H1 (cell line): ENCODE data around the gene KMT2E. TPM values are rescaled to one million over a fixed set of nuclear protein-coding genes. Genes with fewer than 3 reads are reported as not detected.
A peak's percentile ranks its signal among the peaks of the same experiment; 100 is the strongest.

Source experiments
- CTCF ChIA-PET: fragments of 300-600 bp; sonication (Branson Sonifier 250); formaldehyde crosslinking; loops from one replicate; lab custom pipeline; 2021; ENCODE audit not compliant: partially characterized antibody; lab: Charles Lee
- POLR2A ChIA-PET: fragments of 300-600 bp; sonication (Branson Sonifier 250); formaldehyde crosslinking; loops from one replicate; lab custom pipeline; 2021; ENCODE audit warnings: inconsistent platforms; ENCODE audit not compliant: partially characterized antibody; lab: Charles Lee
- DNase-seq, 2 experiments: peaks; one replicate each; pipeline versions ENCODE4 v3.0.0 to v3.0.0-alpha.2; 2010 to 2022; ENCODE audit warnings: low spot score in 2 of 2, low read depth in 1 of 2, mixed read lengths in 1 of 2
- FAIRE-seq: peaks from 2 replicates; lab custom pipeline; 2011; peaks lifted over from hg19 to GRCh38; lab: Jason Lieb, UNC
- H2AFZ ChIP-seq: 2 replicates; pipeline ENCODE4 v1.8.1; 2012; ENCODE audit warnings: low read length, inconsistent platforms
- H2AK5ac ChIP-seq: 2 replicates; pipeline ENCODE4 v1.6.1; 2013; ENCODE audit warnings: low read depth, low read length
- H2BK120ac ChIP-seq: replicated peaks from 2 replicates; pipeline ENCODE3; 2013; ENCODE audit warnings: low read depth, low read length, inconsistent platforms
- H2BK12ac ChIP-seq: 2 replicates; pipeline ENCODE4 v1.6.1; 2013; ENCODE audit warnings: low read depth, low read length
- H2BK15ac ChIP-seq: 2 replicates; pipeline ENCODE4 v1.6.1; 2013; ENCODE audit warnings: low read length
- H2BK20ac ChIP-seq: 2 replicates; pipeline ENCODE4 v1.6.1; 2013; ENCODE audit warnings: low read length
- H2BK5ac ChIP-seq: 2 replicates; pipeline ENCODE4 v1.6.1; 2013; ENCODE audit warnings: low read depth, low read length
- H3K14ac ChIP-seq: 2 replicates; pipeline ENCODE4 v1.6.1; 2013; ENCODE audit warnings: inconsistent platforms; ENCODE audit not compliant: insufficient read length
- H3K18ac ChIP-seq: 2 replicates; pipeline ENCODE4 v1.6.1; 2013; ENCODE audit warnings: low read length; ENCODE audit errors: extremely low read depth
- H3K23ac ChIP-seq: 2 replicates; pipeline ENCODE4 v1.6.1; 2013; ENCODE audit warnings: inconsistent platforms; ENCODE audit not compliant: insufficient read length
- H3K23me2 ChIP-seq: 2 replicates; pipeline ENCODE4 v1.6.1; 2013; ENCODE audit warnings: low read depth, low read length
- H3K27ac ChIP-seq: 2 replicates; pipeline ENCODE4 v1.6.1; 2011; ENCODE audit warnings: low read depth, low read length, inconsistent platforms
- H3K27me3 ChIP-seq, 4 experiments: replicated peaks in 1 of 4; 1 replicate in 1 of 4; 2 replicates in 3 of 4; pipeline versions ENCODE4 v1.6.1 to v1.8.1; 2011 to 2013; ENCODE audit warnings: low read length in 3 of 4, mild to moderate bottlenecking in 3 of 4, inconsistent platforms in 2 of 4, mixed read lengths in 2 of 4, moderate library complexity in 1 of 4; ENCODE audit not compliant: control insufficient read depth in 3 of 4, insufficient read depth in 3 of 4; ENCODE audit errors: extremely low read depth in 1 of 4
- H3K36me3 ChIP-seq, 4 experiments: 2 replicates each; pipeline versions ENCODE4 v1.6.1 to v1.8.1; 2011 to 2013; ENCODE audit warnings: mild to moderate bottlenecking in 4 of 4, low read length in 3 of 4, moderate library complexity in 2 of 4, control low read depth in 1 of 4, inconsistent platforms in 1 of 4; ENCODE audit not compliant: insufficient read depth in 4 of 4, control insufficient read depth in 2 of 4
- H3K4ac ChIP-seq: replicated peaks from 2 replicates; pipeline ENCODE3; 2013; ENCODE audit warnings: low read length, low read depth, mixed read lengths, inconsistent platforms; ENCODE audit not compliant: insufficient read length
- H3K4me1 ChIP-seq, 4 experiments: replicated peaks in 1 of 4; 1 replicate in 1 of 4; 2 replicates in 3 of 4; pipeline versions ENCODE4 v1.6.1 to v1.8.1; 2011 to 2013; ENCODE audit warnings: low read length in 3 of 4, inconsistent platforms in 2 of 4, mixed read lengths in 1 of 4; ENCODE audit not compliant: insufficient read depth in 4 of 4, control insufficient read depth in 3 of 4
- H3K4me2 ChIP-seq, 2 experiments: 2 replicates each; pipeline versions ENCODE4 v1.6.1 to v1.8.1; 2011 to 2013; ENCODE audit warnings: low read depth in 2 of 2, low read length in 2 of 2, control low read depth in 1 of 2, inconsistent platforms in 1 of 2, mild to moderate bottlenecking in 1 of 2; ENCODE audit not compliant: insufficient read depth in 1 of 2
- H3K4me3 ChIP-seq, 4 experiments: fragments of 200-600, 300-600 bp in 1 of 4; sonication (generic), shearing (Covaris generic), sonication (Bioruptor Twin) in 1 of 4; 2 replicates each; pipeline versions ENCODE4 v1.5.1 to v1.8.1; 2011 to 2016; ENCODE audit warnings: low read length in 4 of 4, low read depth in 3 of 4, control low read depth in 2 of 4, inconsistent platforms in 2 of 4, mild to moderate bottlenecking in 2 of 4, mixed read lengths in 1 of 4, moderate library complexity in 1 of 4; ENCODE audit not compliant: insufficient read depth in 2 of 4; ENCODE audit errors: extremely low read depth in 1 of 4
- H3K56ac ChIP-seq: replicated peaks from 2 replicates; pipeline ENCODE3; 2013; ENCODE audit warnings: low read depth, mild to moderate bottlenecking, mixed read lengths, low read length, inconsistent platforms; ENCODE audit not compliant: insufficient read length
- H3K79me1 ChIP-seq: 2 replicates; pipeline ENCODE4 v1.6.1; 2013; ENCODE audit warnings: low read depth, low read length, control low read depth
- H3K79me2 ChIP-seq, 2 experiments: 2 replicates each; pipeline versions ENCODE4 v1.6.1 to v1.8.1; 2012 to 2013; ENCODE audit warnings: low read length in 2 of 2, mild to moderate bottlenecking in 2 of 2, inconsistent platforms in 1 of 2; ENCODE audit not compliant: insufficient read depth in 2 of 2, control insufficient read depth in 1 of 2
- H3K9ac ChIP-seq, 4 experiments: replicated peaks in 1 of 4; 1 replicate in 1 of 4; 2 replicates in 3 of 4; pipeline versions ENCODE4 v1.6.1 to v1.8.1; 2011 to 2013; ENCODE audit warnings: low read depth in 3 of 4, low read length in 3 of 4, control low read depth in 2 of 4, mild to moderate bottlenecking in 2 of 4, moderate library complexity in 2 of 4, inconsistent platforms in 1 of 4; ENCODE audit errors: extremely low read depth in 1 of 4
- H3K9me3 ChIP-seq, 2 experiments: 2 replicates each; pipeline versions ENCODE4 v1.6.1 to v1.8.1; 2012 to 2013; ENCODE audit warnings: mild to moderate bottlenecking in 2 of 2, moderate library complexity in 2 of 2, control low read depth in 1 of 2, inconsistent platforms in 1 of 2, low read depth in 1 of 2, low read length in 1 of 2, mixed read lengths in 1 of 2; ENCODE audit not compliant: insufficient read depth in 2 of 2
- H4K20me1 ChIP-seq, 2 experiments: replicated peaks in 1 of 2; 2 replicates each; pipeline versions ENCODE3 to v1.8.1; 2011 to 2013; ENCODE audit warnings: inconsistent platforms in 2 of 2, low read length in 2 of 2, mild to moderate bottlenecking in 1 of 2; ENCODE audit not compliant: insufficient read depth in 2 of 2, control insufficient read depth in 1 of 2
- H4K5ac ChIP-seq: 2 replicates; pipeline ENCODE4 v1.6.1; 2013; ENCODE audit warnings: low read length, low read depth, mixed read lengths, inconsistent platforms; ENCODE audit not compliant: insufficient read length
- H4K8ac ChIP-seq: 2 replicates; pipeline ENCODE4 v1.8.0; 2013; ENCODE audit warnings: mild to moderate bottlenecking, moderate library complexity, low read length, inconsistent platforms; ENCODE audit not compliant: insufficient read depth; ENCODE audit errors: extremely low read depth
- H4K91ac ChIP-seq: replicated peaks from 2 replicates; pipeline ENCODE3; 2013; ENCODE audit warnings: low read length, mixed read lengths, inconsistent platforms; ENCODE audit not compliant: insufficient read length
- JUN ChIP-seq: IDR thresholded peaks from 2 replicates; pipeline ENCODE4 v1.6.1; 2011; ENCODE audit warnings: low read depth, mild to moderate bottlenecking, improper control_type of control experiment, low read length
- JUND ChIP-seq: IDR thresholded peaks from 2 replicates; pipeline ENCODE4 v1.6.1; 2011; ENCODE audit warnings: mild to moderate bottlenecking, improper control_type of control experiment, low read length
- NANOG ChIP-seq: IDR thresholded peaks from 2 replicates; pipeline ENCODE4 v1.6.1; 2011; ENCODE audit warnings: low read length, low read depth, mild to moderate bottlenecking, inconsistent platforms; ENCODE audit not compliant: insufficient read depth, poor library complexity, severe bottlenecking
- POLR2A ChIP-seq, 2 experiments: IDR thresholded peaks; 1 replicate in 1 of 2; 2 replicates in 1 of 2; pipeline ENCODE4 v1.6.1; 2011; ENCODE audit warnings: low read depth in 2 of 2, low read length in 2 of 2, mild to moderate bottlenecking in 2 of 2; ENCODE audit errors: control extremely low read depth in 1 of 2
- RAD21 ChIP-seq, 2 experiments: IDR thresholded peaks in 1 of 2; conservative IDR thresholded peaks in 1 of 2; 2 replicates each; pipeline ENCODE4 v1.6.1; 2011; ENCODE audit warnings: low read depth in 2 of 2, low read length in 2 of 2, improper control_type of control experiment in 1 of 2, inconsistent platforms in 1 of 2, mild to moderate bottlenecking in 1 of 2, moderate library complexity in 1 of 2
- SIX5 ChIP-seq: IDR thresholded peaks from 2 replicates; pipeline ENCODE4 v1.6.1; 2011; ENCODE audit warnings: mild to moderate bottlenecking, low read depth, low read length
- SP2 ChIP-seq: IDR thresholded peaks from 2 replicates; pipeline ENCODE4 v1.6.1; 2012; ENCODE audit warnings: mild to moderate bottlenecking, low read length, inconsistent platforms
- WGBS, 2 experiments: shearing (Covaris generic) in 1 of 2; methylation state at CpG; one replicate each; pipeline versions ENCODE4 v1.1.6 to v1.1.7; 2013 to 2015; ENCODE audit warnings: low lambda C conversion rate in 2 of 2, mixed read lengths in 2 of 2, inconsistent platforms in 1 of 2, low coverage in 1 of 2, missing lambda C conversion rate in 1 of 2; ENCODE audit not compliant: insufficient replicate concordance in 2 of 2, insufficient coverage in 1 of 2, insufficient read length in 1 of 2; ENCODE audit errors: extremely low coverage in 1 of 2, missing lambda C conversion rate in 1 of 2; 5-methylcytosine and 5-hydroxymethylcytosine counted together
- polyA plus RNA-seq, 7 experiments: library from polyadenylated mRNA; depleted of rRNA in 3 of 7; stranded (reverse) in 5 of 7; unstranded in 2 of 7; fragments of >200 nt in 5 of 7; fragments of 200-250 nt in 2 of 7; gene quantifications; 1 replicate in 5 of 7; 2 replicates in 1 of 7; 4 replicates in 1 of 7; pipeline versions ENCODE4 v1.2.1 to v1.2.3, GENCODE V29; 2011 to 2013; ENCODE audit warnings: missing spikeins in 2 of 7, mixed read lengths in 2 of 7
- total RNA-seq: library from RNA; stranded (reverse); fragmentation: NEBNext Ultra II Directional; extraction: Animal tissue kit (Norgen Biotek cat#: 25700); gene quantifications from 2 replicates; pipeline ENCODE4 v1.2.1, GENCODE V29; 2021

KMT2E gene
- total and polyA plus RNA-seq, 2 of the 8 experiments (the other 6 are each of a cell fraction or from before 2014, with no cell fraction given), result 10.9 to 45.0 TPM

DNA sequence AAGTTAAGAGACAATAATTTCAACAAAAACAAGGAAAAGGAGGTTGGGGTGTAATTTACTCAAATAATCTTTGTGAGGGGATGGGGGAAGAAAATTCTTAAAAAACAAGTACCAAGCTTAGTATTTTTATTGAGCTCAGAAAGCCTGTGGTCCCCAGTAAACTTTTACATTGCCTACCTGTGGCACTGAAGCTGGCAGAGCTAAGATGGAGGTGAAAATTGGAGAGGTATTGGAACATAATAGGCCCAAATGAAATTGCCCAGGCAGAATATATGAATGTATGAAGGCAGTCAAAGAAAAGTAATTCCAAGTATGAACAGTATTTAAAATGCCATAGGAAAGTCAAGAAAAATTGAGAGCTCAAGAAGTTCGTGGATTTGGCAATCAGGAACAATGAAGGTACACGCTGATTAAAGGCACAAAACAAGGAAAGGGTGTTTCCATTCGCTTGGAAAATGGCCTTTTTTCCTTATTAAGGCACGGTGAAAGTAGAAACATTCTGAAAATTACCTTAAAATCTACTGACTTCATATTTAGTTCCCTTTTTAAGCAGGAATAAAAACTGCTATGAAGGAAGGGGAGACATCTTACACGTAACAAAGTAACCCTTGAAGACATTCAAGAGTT, 3.4 kb upstream of the KMT2E start:
- H3K4ac ChIP-seq, result no peak overlapping the region
- H3K4me3 ChIP-seq, result peak overlapping the region; percentile 89 to 99 (median 97); a peak in 7 of 8 replicates
- peak overlapping the region; percentile 42 to 81 (median 48); a peak in 6 of 7 replicates for H3K9ac ChIP-seq
- no peak overlapping the region for H2AFZ ChIP-seq
- no peak overlapping the region for H4K91ac ChIP-seq
- H3K79me1 ChIP-seq, result no peaks in the 10 kb centered on the region
- no peak overlapping the region for H4K5ac ChIP-seq
- H2AK5ac ChIP-seq, result no peak overlapping the region
- no peak overlapping the region for H3K23ac ChIP-seq
- no peak overlapping the region for H4K8ac ChIP-seq
- no peak overlapping the region for H3K56ac ChIP-seq
- FAIRE-seq, result no peak
- peaks cover 12 to 21% of the 10 kb centered on the region in 2 experiments for H4K20me1 ChIP-seq
- WGBS, 2 experiments, result 42% methylated on average over 5 of the region's 5 CpGs; no CpG with 5 or more reads in 1 of the 2 experiments
- H3K9me3 ChIP-seq, result no peaks in the 10 kb centered on the region
- H3K27me3 ChIP-seq, result no peaks in the 10 kb centered on the region
- POLR2A ChIA-PET, result interaction anchor here (0.6 to 8.5 kb wide), 8 partner anchors 8 to 54 kb away, joined by 3 to 63 read pairs (median 4); no protein-coding TSS in a partner anchor
- CTCF ChIA-PET, result interaction anchor here (0.6 to 5.2 kb wide), 4 partner anchors 26 to 635 kb away, joined by 3 to 27 read pairs (median 4); no protein-coding TSS in a partner anchor
- H2BK12ac ChIP-seq, result no peak overlapping the region
- H3K23me2 ChIP-seq, result peaks cover 5% of the 10 kb centered on the region; the same call in 1 of the 2 replicates
- no peak overlapping the region for H2BK15ac ChIP-seq
- no peak overlapping the region for H3K14ac ChIP-seq
- H2BK120ac ChIP-seq, result no peak overlapping the region
- TF ChIP-seq JUN (no peak), RAD21 (IDR thresholded peaks at IDR 0.05 in 1 of 2, conservative IDR thresholded peaks at IDR 0.05 in 1 of 2; ENCODE audit: low read depth in 2 of 2, low read length in 2 of 2) (no peak), NANOG (no peak), JUND (no peak), SP2 (no peak), POLR2A (IDR thresholded peaks at IDR 0.05; ENCODE audit: control extremely low read depth in 1 of 2, low read depth in 2 of 2, low read length in 2 of 2) (peak in 1 of 2 experiments; percentile 14; a peak in 1 of 3 replicates), SIX5 (no peak)
- TF ChIP-seq, all 59 proteins: peak for 1
- H2BK5ac ChIP-seq, result no peak overlapping the region
- H2BK20ac ChIP-seq, result no peak overlapping the region
- H3K4me1 ChIP-seq, result peaks cover 0 to 4% (median 1%) of the 10 kb centered on the region in 4 experiments; a peak in 3 of 7 replicates
- peaks cover 16 to 58% of the 10 kb centered on the region in 2 experiments for H3K79me2 ChIP-seq
- no peak for DNase-seq
- H3K18ac ChIP-seq, result no peak overlapping the region
- no peak overlapping the region for H3K27ac ChIP-seq
- H3K36me3 ChIP-seq, result peaks cover 0 to 16% (median 0%) of the 10 kb centered on the region in 4 experiments; a peak in 1 of 8 replicates
- H3K4me2 ChIP-seq, result peak overlapping the region; percentile 49 to 68
